WERI-Rb-1 (cell line): ENCODE measurements around the gene RAB30.

Experiments used
- DNase-seq: peaks from one replicate; pipeline ENCODE4 v3.0.0-alpha.2; 2020
- H3K27ac ChIP-seq: fragments of 250-450 bp; sonication (Bioruptor Pico); 2 replicates; pipeline ENCODE4 v1.5.1; 2020; ENCODE audit warnings: mild to moderate bottlenecking, moderate library complexity
- H3K27me3 ChIP-seq: fragments of 250-450 bp; sonication (Bioruptor Pico); 2 replicates; pipeline ENCODE4 v1.5.1; 2021; ENCODE audit warnings: mild to moderate bottlenecking, low read depth, moderate library complexity; ENCODE audit not compliant: insufficient read depth, severe bottlenecking
- H3K36me3 ChIP-seq: fragments of 250-450 bp; sonication (Bioruptor Pico); 2 replicates; pipeline ENCODE4 v1.5.1; 2020; ENCODE audit warnings: mild to moderate bottlenecking, moderate library complexity
- H3K4me3 ChIP-seq: 2 replicates; pipeline ENCODE4 v1.5.1; 2011; ENCODE audit warnings: low read depth, mild to moderate bottlenecking, control low read depth, low read length
- H3K9me3 ChIP-seq: fragments of 250-450 bp; sonication (Bioruptor Pico); 2 replicates; pipeline ENCODE4 v1.5.1; 2021; ENCODE audit warnings: mild to moderate bottlenecking, moderate library complexity; ENCODE audit not compliant: severe bottlenecking
- TF ChIP-seq, protein P1 (sequence below): IDR thresholded peaks from 2 replicates; pipeline ENCODE4 v1.5.1; 2011; ENCODE audit warnings: low read depth, mild to moderate bottlenecking, control low read depth, inconsistent platforms, low read length

RAB30 gene

DNA sequence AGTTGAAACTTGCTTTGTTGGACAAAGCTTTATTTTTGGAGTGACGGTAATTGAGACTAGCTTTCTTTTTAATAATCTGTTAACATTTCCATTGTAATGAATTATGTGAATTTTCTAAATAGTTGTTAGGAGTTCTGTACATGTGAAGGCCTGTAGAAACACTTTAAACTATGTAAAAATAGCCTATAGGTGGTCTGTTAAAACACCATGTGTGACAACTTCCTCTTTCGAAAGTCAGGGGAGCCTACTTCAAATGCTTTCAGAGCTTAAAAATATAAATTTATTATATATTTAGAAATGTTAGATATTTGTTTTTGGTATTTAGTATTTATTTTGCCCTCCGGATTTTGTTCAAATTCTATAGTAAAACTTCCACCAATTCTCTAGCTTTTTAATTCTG, 141.5 kb downstream of the RAB30 start:
- TF ChIP-seq, protein P1, sequence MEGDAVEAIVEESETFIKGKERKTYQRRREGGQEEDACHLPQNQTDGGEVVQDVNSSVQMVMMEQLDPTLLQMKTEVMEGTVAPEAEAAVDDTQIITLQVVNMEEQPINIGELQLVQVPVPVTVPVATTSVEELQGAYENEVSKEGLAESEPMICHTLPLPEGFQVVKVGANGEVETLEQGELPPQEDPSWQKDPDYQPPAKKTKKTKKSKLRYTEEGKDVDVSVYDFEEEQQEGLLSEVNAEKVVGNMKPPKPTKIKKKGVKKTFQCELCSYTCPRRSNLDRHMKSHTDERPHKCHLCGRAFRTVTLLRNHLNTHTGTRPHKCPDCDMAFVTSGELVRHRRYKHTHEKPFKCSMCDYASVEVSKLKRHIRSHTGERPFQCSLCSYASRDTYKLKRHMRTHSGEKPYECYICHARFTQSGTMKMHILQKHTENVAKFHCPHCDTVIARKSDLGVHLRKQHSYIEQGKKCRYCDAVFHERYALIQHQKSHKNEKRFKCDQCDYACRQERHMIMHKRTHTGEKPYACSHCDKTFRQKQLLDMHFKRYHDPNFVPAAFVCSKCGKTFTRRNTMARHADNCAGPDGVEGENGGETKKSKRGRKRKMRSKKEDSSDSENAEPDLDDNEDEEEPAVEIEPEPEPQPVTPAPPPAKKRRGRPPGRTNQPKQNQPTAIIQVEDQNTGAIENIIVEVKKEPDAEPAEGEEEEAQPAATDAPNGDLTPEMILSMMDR, result no peak
- Histone ChIP-seq H3K4me3 (no peak overlapping the region), H3K36me3 (peaks cover 19% of the 10 kb centered on the region), H3K27ac (no peak overlapping the region), H3K27me3 (no peaks in the 10 kb centered on the region), H3K9me3 (no peaks in the 10 kb centered on the region)
- no peak for DNase-seq

DNA sequence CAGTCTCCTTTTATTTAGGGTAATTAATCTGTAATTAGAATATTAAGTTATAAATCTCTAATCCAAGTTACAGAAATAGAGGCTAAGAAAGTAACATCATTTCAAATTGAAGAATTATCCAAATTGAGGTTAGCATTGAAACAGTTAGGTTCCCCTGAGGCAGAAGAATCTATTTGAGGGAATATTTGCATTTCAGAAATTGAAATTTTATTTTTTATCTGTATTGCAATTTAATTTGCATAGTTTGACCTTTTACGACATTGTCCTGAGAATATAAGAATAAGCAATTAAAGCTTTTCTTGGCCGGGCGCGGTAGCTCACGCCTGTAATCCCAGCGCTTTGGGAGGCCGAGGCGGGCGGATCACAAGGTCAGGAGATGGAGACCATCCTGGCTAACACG, 142.6 kb downstream of the RAB30 start:
- no peak for DNase-seq
- H3K9me3 ChIP-seq, result no peaks in the 10 kb centered on the region
- no peak overlapping the region for H3K4me3 ChIP-seq
- TF ChIP-seq, protein P1, result no peak
- peaks cover 15% of the 10 kb centered on the region for H3K36me3 ChIP-seq
- H3K27me3 ChIP-seq, result no peaks in the 10 kb centered on the region
- H3K27ac ChIP-seq, result no peak overlapping the region

- no peaks in the 10 kb centered on the region for H3K27me3 ChIP-seq
- H3K9me3 ChIP-seq, result no peaks in the 10 kb centered on the region
- TF ChIP-seq, protein P1, result peak; percentile 62
- H3K4me3 ChIP-seq, result no peak overlapping the region
- H3K27ac ChIP-seq, result no peak overlapping the region
- peaks cover 9% of the 10 kb centered on the region for H3K36me3 ChIP-seq
- no peak for DNase-seq
Measured at GRCh38 chr11:82927264-82927880, 144.3 kb downstream of the RAB30 start.

DNA sequence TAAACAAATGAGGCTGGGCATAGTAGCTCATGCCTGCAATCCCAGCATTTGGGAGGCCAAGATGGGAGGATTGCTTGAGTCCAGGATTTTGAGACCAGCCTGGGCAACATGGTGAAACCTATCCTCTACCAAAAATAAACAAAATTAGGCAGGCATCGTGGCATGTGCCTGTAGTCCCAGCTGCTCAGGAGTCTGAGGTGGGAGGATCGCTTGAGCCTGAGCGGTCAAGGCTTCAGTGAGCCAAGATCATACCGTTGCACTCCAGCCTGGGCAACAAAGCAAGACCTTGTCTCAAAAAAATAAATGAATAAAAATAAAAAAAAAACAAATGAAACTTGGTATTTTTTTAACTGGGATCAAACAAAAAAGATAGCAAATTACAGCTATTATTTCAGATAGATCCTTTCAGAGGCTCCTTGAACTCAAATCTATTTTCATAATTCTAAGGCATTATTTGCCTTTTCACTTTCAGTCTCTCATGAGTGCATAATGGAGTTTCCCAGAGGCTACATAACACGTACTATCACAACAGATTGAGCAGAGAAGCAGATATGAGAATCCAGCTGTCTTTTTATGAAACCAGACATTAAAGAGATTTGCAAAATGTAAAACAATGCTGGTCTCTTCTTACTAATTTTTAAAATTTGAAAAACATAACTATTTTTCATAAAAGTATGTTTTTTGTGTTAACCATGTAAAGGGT, 147.0 kb downstream of the RAB30 start:
- no peaks in the 10 kb centered on the region; the same call in none of the 2 replicates for H3K36me3 ChIP-seq
- no peak overlapping the region for H3K4me3 ChIP-seq
- H3K9me3 ChIP-seq, result no peaks in the 10 kb centered on the region
- TF ChIP-seq, protein P1, result no peak
- no peak overlapping the region for H3K27ac ChIP-seq
- DNase-seq, result no peak
- H3K27me3 ChIP-seq, result no peaks in the 10 kb centered on the region
